GM19328 (cell line): ENCODE measurements around the gene ANP32A.
A peak's percentile ranks its signal among the peaks of the same experiment; 100 is the strongest.
"Not testable (repeated sequence)": the region's sequence is repeated elsewhere in the genome, so short reads cannot be mapped to it uniquely, and the experiment has no call there.

Experiments
- ATAC-seq: cut with Tn5 transposase; IDR thresholded peaks from one replicate; pipeline ENCODE4 v1.9.1; 2021; ENCODE audit warnings: mild to moderate bottlenecking, moderate library complexity; ENCODE audit not compliant: unreplicated experiment

ANP32A gene

DNA sequence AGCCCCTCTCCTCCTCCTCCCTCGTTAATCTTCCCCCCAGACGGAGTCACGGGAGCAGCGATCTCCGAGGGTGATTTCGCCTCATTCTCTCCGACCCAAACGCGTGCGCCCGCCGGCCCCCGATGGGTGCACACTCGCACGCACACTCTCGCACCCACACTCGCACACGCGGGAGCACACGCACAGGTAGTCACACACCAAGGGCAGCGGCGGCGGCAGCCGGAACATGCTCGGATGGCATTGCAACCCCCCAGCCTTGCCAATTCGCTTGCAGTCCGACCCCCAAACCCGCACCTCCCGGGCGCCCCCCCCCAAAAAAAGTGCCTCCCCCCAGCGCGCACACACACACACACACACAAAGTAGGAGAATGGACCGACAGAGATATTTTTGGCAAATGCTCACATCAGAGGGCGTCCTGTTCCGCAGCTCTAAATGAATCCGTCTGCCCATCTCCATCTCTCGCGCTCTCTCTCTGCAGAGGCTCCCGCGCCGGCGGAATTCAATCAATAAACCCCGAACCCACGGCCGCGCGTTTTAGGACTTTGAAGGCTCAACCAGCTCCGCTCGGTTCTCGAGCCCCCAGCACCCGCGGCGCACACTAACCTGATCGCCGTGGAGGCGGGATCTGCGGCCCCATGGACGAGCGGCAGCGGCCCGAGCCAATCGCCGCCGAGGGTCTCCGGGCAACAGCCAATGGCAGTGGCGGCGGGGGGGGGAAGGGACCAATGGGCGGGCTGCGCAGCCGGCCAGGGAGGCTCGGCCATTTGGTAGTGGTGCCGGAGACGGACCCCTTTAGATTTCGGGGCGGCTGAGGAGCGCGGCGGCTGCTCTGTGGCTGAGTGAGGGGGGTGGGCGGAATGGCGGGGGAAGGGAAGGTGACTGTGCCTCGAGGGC, at the start of gene ANP32A:
Gene ANP32A, minus strand, starts transcription at position 601 of the 895 bp plus-strand sequence. Its CDS starts 144 bp downstream, at position 457.
- ATAC-seq, result peak; percentile 50

DNA sequence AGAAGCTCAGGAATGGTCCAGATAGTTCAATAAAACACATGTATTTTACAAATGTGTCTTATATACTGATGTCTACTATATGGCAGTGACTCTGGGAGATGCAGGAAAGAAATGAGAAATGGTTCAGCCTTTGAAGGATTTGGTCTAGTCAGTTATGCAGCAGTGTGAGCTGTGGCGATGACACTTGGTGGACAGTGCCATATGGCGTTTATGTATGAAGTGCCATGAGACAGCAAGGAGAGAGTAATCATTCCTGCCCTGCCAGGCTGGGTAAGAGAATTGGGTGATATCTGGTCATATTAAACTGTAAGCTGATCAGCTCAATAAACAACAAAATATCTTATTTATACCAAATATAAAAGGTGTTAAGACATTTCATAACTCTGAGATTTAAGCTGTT, 47.6 kb upstream of the ANP32A start:
- no peak for ATAC-seq

DNA sequence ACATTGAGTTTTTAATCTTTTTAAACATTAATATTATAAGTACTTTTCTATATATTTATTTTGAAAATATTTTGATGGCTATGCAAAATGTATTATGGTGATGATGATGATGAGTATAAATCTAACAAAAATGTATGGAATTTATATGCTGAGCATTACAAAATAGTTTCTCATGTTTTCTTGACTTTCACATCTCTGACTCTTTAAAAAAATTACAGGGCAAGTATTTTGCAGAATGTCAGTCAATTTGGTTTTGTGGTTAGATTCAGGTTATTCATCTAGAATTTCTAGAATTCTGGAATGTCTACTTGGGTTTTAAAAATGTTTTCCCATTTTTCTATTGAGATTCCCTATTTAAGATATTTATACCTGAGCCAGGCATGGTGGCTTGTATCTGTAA, 41.7 kb upstream of the ANP32A start:
- ATAC-seq, result no peak

DNA sequence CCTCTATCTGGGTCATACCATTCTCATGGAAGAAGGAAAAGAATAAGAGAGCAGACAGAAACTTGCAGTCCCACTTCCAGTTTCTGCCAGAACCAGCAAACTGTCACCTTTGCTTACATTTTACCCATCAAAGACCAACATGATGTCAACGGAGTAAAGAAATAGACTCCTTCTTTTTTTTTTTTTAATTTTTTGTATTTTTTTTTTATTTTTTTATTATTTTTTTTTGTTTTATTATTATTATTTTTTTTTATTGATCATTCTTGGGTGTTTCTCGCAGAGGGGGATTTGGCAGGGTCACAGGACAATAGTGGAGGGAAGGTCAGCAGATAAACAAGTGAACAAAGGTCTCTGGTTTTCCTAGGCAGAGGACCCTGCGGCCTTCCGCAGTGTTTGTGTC, 38.0 kb upstream of the ANP32A start:
- ATAC-seq, result not testable (repeated sequence)

DNA sequence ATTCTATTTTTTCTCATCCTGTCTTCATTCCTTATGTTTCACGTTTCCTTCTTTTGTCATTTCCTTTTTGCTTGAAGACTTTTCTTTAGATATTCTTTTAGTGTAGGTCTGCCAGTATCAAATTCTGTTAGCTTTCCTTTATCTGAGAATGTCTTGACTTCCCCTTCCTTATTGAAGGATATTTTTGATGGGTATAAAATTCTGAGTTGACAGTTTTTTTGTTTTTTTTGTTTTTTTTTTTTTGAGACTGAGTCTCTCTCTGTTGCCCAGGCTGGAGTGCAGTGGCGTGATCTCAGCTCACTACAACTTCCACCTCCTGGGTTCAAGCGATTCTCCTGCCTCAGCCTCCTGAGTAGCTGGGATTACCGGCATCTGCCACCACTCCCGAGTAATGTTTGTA, 36.7 kb upstream of the ANP32A start:
- not testable (repeated sequence) for ATAC-seq

DNA sequence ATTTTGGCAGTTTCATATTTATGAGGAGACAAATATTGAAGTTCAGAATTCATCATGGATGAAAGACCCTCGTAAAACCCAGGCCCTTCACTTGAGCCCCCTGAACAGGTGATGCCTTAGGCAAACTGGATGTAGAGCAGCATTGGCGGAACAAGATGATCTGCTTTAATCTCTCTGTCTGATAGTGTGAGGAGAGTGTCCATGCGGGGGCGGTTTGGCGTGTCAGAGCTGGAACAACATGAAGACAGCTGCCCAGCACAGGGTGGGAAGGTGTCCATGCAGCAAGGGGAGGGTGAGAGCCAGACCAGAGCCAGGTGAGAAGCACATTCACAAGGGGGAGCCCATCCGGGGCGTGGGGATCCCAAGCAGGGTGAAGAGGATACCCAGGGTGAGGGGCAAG, 31.8 kb upstream of the ANP32A start:
- no peak for ATAC-seq

DNA sequence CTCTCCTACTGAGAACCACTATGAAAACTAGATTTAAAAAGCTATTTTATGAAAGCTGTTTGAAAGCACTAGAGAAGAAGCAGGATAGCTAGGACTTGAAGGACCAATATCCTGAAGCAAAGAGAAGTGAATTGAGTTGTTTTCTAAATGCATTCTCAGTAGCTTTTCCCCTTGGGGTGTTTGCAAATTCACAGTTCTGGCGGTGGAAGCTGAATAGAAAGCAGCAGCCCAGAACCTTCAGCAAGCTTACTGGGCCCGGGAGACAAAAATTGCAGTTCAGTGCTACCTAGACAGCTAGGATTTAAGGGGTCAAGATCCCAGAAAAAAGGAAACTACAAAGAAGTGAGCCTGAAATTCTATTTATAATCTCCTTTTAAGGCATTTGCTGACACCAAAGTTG, 31.3 kb upstream of the ANP32A start:
- ATAC-seq, result no peak

DNA sequence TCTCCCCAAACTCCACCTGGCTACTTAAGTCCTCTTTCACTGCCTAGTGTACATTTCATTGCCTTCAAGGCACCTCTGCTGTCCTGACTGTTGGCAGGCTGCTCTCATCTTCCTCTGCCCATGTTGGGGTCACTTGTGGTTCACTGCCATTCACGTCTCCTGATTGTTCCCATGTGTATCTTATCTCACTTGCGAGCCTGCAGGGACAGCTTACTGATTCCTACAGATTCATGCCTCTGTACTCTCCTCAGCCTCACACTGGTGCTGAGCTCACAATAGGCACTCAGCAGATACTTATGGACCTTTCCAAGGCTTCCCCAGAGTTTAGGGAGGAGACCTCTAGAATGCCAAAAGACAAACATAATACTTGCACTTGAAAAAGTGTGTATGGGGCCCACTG, 28.8 kb upstream of the ANP32A start:
- no peak for ATAC-seq

DNA sequence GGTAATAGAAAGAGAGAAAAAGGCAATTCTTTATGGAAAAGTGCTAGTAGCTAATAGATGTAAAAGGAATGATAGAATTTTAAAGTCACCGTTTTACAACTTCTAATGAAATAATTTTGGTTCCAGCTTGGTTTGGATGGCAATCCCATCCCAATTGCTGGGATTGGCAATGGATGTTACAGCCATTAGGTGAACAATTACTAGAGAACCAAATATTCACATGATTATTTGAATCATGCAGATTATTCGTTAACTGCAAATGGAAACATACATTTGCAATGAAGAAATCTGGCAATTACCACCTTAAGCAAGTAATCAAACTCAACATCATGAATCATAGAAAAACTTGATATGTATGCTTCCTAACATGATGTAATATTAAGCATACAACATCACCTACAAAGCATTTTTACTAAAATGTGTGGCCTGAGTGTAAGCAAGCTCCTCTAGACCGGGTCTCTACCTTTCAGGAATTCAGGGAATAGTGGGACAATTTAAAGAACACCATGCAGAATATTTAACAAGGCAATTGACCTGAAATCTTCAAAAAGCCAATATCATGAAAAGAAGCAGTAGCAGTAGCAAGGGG, 26.2 kb upstream of the ANP32A start:
- no peak for ATAC-seq

DNA sequence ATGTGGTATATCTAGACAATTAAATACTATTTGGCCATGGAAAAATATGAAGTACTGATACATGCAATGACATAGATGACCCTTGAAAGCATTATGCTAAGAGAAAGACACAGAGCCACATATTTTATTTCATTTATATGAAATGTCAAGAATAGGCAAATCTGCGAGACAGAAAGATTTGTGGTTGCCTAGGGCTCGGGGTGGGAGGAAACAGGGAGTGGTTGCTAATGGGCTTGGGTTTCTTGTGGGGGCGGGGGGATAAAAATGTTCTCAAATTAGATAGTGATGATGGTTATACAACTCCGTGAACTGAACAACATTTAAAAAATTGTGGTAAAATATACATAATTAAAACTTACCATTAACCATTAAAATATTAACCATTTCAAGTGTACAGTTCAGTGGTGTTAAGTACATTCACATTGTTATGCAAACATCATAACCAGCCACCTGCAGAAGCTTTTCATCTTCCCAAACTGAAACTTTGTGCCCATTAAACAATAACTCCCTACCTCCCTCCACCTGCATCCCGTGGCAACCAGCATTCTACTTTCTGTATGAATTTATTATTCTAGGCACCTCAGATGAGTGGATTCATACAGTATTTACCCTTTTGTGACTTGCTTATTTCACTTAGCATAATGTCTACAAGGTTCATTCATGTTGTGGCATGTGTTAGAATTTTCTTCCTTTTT, 24.3 kb upstream of the ANP32A start:
- no peak for ATAC-seq

DNA sequence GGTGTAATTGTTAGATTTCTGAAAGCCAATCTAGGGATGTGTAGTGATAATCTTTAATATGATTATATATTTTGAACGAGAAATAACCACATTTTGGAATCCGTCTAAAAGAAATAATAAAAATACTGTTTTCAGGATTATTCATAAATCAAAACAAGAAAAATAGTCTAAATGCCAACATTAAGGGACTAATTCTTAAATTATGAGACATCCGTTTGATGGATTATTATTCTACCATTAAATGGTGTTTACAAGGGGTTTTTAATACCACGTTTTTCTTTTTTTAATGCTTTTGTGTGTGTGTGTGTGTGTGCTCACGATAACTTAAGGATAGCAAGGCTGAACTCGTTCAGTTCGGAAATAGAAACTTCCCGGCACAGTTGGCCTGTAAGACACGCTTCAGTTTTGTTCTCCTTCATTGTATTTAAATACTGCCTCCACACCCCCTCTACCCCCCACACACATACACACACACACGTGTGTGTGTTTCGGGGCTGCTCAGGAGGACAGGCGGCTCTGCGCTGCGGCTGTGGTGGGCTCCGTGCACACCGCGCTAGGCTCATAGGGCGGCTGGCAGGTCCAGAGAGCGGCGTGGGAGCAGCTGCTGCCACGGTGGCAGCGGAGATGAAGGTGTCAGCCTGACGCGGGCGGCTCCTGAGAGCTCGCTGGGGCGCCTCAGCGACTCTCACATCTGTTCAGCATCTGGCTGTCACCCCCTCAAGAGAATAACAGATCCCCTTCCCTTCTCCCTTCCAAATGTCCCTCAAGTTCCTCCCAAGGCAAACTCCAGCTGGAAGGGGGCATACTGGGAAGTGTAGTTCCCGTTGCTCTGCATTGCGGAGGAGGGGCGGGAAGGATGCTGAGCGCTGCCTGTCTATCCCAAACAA, 23.0 kb upstream of the ANP32A start:
- no peak for ATAC-seq

DNA sequence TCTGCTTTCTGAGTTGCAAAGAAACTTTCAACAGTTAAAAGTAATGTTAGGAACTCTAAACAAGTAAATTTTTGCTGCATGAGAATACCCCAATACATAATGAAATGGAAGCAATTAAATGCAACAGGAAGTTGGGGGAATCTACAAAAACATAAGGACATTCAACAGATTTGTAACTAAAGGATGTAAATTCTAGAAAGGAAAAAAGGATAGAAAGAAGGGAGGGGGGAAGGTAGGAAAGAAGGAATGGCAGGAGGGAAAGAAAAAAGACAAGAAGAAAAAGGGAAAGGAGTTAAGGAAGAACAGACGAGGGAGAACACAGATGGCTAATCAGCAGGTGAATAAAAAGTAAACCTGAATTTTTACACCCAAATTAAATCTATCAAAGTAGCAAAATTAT, 22.3 kb upstream of the ANP32A start:
- ATAC-seq, result no peak

DNA sequence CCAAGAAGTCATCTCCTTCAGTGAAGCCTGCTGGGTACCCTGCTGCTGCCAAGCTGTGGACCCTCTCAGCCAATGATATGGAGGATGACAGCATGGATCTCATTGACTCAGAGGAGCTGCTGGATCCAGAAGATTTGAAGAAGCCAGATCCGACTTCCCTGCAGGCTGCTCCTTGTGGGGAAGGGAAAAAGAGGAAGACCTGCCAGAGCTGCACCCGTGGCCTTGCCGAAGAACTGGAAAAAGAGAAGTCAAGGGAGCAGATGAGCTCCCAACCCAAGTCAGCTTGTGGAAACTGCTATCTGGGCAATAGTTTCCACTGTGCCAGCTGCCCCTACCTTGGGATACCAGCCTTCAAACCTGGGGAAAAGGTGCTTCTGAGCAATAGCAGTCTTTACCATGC, 13.7 kb upstream of the ANP32A start:
- no peak for ATAC-seq

DNA sequence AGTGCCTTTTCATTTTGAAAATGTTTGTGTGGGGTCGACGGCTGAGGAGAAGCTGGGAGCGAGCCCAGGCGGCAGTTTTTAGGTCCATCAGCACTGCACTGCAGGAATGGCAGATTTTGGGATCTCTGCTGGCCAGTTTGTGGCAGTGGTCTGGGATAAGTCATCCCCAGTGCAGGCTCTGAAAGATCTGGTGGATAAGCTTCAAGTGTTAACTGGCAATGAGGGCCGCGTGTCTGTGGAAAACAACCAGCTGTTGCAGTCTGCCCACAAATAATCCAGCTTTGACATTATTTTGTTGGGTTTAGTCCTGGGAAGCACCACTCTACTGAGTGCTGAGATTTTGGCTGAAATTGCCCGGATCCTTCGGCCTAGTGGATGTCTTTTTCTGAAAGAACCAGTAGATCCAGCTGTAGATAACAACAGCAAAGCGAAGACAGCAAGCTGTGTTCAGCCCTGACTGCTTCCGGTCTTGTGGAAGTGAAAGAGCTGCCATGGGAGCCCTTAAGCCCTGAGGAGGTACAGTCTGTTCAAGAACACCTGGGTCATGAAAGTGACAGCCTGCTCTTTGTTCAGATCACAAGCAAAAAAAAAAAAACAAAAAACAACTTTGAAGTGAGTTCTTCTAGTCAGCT, 13.1 kb upstream of the ANP32A start:
- ATAC-seq, result no peak

DNA sequence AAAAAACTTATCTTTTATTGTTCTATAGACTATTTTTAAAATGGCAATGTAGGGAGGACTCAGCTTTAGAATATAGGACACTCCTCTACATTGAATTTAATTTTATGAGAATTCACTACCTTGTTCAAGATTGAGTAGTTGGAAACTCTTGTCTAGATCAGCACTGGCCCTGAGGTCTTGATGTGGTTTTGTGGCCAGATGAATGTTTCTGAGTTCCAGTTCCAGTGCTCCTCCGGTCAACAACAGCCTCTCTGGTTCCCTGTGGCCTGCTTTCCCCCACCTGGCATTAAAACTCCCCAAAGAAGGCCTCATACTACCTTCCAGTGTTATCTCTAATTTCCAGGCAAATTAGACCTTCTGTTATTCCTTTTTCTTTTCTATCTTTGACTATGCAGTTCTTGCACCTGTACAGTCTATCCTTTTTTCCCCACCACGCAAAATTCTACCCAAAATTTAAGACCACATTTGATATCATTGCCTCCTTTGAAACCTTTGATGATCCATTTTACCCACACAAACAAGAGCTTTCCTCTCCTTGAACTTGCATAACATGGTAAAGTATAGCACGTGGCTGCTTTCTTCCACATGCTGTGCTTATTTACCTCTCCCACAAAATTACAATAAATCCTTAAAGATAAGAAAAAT, 9.6 kb upstream of the ANP32A start:
- no peak for ATAC-seq

DNA sequence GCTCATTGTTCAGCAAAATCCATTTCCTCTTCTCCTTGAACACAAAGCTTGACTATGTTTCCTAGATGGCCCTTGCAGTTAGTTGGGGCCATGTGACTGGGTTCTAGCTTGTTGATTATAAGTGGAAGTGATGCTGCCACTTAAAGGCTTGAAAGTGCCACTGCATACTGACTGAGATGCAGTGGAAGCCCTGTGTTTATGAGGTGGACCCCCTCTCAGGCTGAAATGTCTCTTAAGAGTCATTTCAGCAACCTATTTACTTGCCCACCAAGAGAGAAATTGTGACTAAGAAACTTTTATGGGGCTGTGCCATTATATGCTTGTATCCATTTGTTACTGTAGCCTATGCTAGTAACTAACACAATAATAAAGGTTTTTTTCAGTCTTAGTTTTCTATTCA, 8.4 kb upstream of the ANP32A start:
- ATAC-seq, result no peak

DNA sequence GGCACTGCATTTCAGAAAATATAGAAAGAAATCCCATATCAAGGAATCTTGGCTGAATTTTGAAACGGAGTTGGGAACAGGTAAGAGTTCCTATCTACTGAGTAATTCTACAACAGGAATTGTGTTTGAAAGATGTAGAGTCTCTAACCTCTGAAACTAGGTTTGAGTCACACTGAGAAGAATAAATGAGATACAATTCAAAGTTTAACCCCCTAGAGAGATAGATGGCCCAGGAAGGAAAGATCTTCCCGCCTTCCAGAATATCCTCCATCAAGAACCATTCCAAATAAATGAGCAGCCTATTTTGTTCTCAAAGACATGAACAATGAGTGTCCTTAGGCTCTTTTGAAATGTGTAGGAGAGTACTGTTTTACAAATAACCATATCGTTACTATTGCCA, 2.9 kb upstream of the ANP32A start:
- ATAC-seq, result no peak

DNA sequence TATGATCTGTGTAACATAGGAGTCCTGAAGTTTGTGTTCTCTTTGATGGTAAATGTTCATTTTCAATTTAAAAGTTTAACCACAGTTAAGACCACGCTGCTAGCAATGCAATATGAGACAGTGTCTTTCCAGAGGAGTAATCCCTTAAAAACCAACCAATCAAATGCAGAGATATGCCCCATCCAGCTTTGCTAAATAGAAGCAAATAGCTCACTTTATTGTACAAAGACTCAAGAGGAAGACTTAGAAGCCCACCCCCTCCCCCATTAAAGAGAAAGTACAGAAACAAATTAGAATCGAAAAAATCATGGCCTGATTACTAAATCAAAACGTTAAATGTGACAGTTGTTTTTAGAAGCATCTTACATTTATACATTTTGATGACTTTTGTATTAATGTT, 2.1 kb upstream of the ANP32A start:
- ATAC-seq, result no peak

DNA sequence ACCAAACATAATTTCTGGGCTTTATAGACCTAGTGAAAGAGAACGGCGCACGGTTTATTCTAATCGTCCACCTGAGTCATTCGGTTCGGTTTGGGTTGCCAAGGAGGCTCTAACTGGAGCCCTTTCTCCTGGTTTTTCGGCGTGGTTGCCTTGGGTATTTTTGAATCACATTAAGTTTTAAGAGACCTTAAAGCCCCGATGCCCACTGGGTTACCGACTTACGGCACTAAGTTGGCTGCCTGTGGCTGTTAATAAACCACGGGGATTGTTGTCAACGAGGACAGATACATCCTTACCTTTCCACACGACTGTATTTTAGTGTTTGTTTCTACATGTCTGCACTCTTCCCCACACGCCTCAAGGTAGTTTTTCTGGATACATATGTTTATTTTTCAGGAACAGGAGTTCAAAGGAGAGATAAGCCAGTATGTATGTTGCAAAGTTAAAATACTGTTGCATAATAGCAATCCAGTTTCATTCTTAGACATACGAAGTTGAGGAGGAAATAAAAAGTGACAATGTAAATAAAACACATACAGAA, 1.2 kb upstream of the ANP32A start:
- no peak for ATAC-seq
